ENCODE measurements around the gene DHCR7. TPM values are rescaled to one million over a fixed set of nuclear protein-coding genes. Genes with fewer than 3 reads are reported as not detected.

DHCR7 gene
- 28.4 and 29.9 TPM in 2 replicates for total RNA-seq

GRCh38 chr11:71448257-71449171 lies at the start of gene DHCR7:
Gene DHCR7, minus strand, starts transcription at chr11:71448393. Its CDS starts 3,441 bp downstream, at chr11:71444952.

GRCh38 chr11:71453037-71453917 lies 5.1 kb upstream of the DHCR7 start, which contains the start of gene NADSYN1:
Gene NADSYN1, plus strand, starts transcription at chr11:71453203. Its CDS starts 94 bp downstream, at chr11:71453297.

Other genes starting within 250 kb of the DHCR7 start
- gene SHANK2, start 195.8 kb downstream of the DHCR7 start, total RNA-seq, result 5.0 and 6.5 TPM in 2 replicates
- gene NADSYN1, start 4.8 kb upstream of the DHCR7 start, total RNA-seq, result 74.8 and 137 TPM in 2 replicates
- not detected in 2 replicates for gene KRTAP5-7, start 78.9 kb upstream of the DHCR7 start, total RNA-seq
- gene KRTAP5-8, start 89.6 kb upstream of the DHCR7 start, total RNA-seq, result not detected in 2 replicates
- gene KRTAP5-9, start 100.0 kb upstream of the DHCR7 start, total RNA-seq, result not detected in 2 replicates
- not detected in 2 replicates for gene KRTAP5-10, start 117.2 kb upstream of the DHCR7 start, total RNA-seq
- not detected in 2 replicates for gene KRTAP5-11, start 134.5 kb upstream of the DHCR7 start, total RNA-seq

All from regular cardiac myocyte (primary cell).